HuH-7.5 (cell line): ENCODE results near the gene BMP5.

Source experiments
- DNase-seq: peaks from one replicate; pipeline ENCODE4 v3.0.0; 2011; ENCODE audit warnings: low spot score

Gene BMP5

GRCh38 chr6:55811074-55811473 is 64.3 kb downstream of the BMP5 start:
- no peak for DNase-seq

GRCh38 chr6:55802259-55802658 is 73.1 kb downstream of the BMP5 start:
- DNase-seq = no peak

- DNase-seq = no peak
These were observed 76.8 kb downstream of the BMP5 start for GRCh38 chr6:55798571-55798970.

GRCh38 chr6:55794136-55794812 is 81.1 kb downstream of the BMP5 start:
- no peak for DNase-seq

- no peak for DNase-seq
These were observed 90.1 kb downstream of the BMP5 start for GRCh38 chr6:55785273-55785672.

GRCh38 chr6:55782275-55782674 is 93.1 kb downstream of the BMP5 start:
- DNase-seq = no peak

- DNase-seq = no peak
These were observed 96.7 kb downstream of the BMP5 start for GRCh38 chr6:55778705-55779104.

GRCh38 chr6:55777469-55777868 is 97.9 kb downstream of the BMP5 start:
- no peak for DNase-seq

GRCh38 chr6:55776113-55776512 is 99.3 kb downstream of the BMP5 start:
- no peak for DNase-seq

GRCh38 chr6:55775029-55775318 is 100.4 kb downstream of the BMP5 start:
- no peak for DNase-seq

- DNase-seq = no peak
These were observed 100.9 kb downstream of the BMP5 start for GRCh38 chr6:55774286-55775028.

GRCh38 chr6:55773620-55774216 is 101.7 kb downstream of the BMP5 start:
- no peak for DNase-seq

- DNase-seq = no peak
These were observed 102.7 kb downstream of the BMP5 start for GRCh38 chr6:55772730-55773129.

- DNase-seq = no peak
These were observed 115.9 kb downstream of the BMP5 start for GRCh38 chr6:55759536-55759935.

GRCh38 chr6:55758156-55758937 is 117.0 kb downstream of the BMP5 start:
- no peak for DNase-seq

- no peak for DNase-seq
These were observed 118.8 kb downstream of the BMP5 start for GRCh38 chr6:55756531-55757031.

- no peak for DNase-seq
These were observed 126.5 kb downstream of the BMP5 start for GRCh38 chr6:55748880-55749279.

GRCh38 chr6:55746473-55746872 is 128.9 kb downstream of the BMP5 start:
- DNase-seq = no peak

GRCh38 chr6:55734256-55734655 is 141.1 kb downstream of the BMP5 start:
- DNase-seq = no peak

- no peak for DNase-seq
These were observed 145.7 kb downstream of the BMP5 start for GRCh38 chr6:55729665-55730064.

GRCh38 chr6:55726144-55726543 is 149.2 kb downstream of the BMP5 start:
- DNase-seq = no peak

- no peak for DNase-seq
These were observed 160.6 kb downstream of the BMP5 start for GRCh38 chr6:55714831-55715230.

GRCh38 chr6:55713436-55713835 is 162.0 kb downstream of the BMP5 start:
- DNase-seq = no peak
